CD4-positive, alpha-beta T cell treated with Interleukin-15 for 4 hours (primary cell): ENCODE data around the gene RPTOR.

Source experiments
- DNase-seq: peaks from one replicate; pipeline ENCODE4 v3.0.0-alpha.2; 2020; ENCODE audit warnings: low spot score

RPTOR gene

DNA sequence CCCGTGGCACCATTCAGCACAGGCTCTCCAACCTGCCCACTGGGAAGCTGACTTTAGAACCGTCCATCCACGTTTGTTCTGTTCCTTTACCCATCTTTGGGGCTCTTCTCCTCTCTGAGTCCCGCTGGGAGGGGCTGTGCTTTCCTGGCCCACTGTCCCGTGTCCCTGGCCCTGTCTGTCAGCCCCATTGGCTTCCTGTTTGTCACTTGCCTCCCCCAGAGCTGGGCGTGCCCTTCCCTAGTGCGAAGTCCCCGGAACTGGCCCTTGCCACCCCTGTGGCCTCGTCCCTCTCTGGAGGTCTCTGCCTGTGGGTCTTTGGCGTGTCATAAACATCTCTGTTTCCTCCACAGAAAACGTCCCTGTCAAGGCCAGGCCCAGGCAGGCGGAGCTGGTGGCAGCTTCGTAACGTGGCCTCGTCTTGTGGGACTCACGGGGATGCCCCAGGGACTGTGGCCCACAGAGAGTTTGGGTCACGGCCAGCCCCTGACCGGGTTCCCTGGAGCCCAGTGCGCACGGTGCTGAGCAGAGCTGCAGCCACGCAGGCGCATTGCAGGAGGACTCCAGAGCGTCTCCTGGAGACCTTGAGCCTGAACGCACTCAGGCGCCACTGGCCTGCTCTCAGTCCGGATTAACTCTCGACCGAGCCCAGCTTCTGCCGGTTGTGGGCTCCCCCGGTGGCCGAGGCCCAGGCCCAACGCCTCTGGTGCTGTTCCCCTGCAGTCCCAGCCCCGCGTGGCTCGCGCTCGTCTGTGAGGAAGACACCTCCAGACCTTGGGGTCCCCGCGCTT, 454.3 kb downstream of the RPTOR start:
- no peak for DNase-seq

DNA sequence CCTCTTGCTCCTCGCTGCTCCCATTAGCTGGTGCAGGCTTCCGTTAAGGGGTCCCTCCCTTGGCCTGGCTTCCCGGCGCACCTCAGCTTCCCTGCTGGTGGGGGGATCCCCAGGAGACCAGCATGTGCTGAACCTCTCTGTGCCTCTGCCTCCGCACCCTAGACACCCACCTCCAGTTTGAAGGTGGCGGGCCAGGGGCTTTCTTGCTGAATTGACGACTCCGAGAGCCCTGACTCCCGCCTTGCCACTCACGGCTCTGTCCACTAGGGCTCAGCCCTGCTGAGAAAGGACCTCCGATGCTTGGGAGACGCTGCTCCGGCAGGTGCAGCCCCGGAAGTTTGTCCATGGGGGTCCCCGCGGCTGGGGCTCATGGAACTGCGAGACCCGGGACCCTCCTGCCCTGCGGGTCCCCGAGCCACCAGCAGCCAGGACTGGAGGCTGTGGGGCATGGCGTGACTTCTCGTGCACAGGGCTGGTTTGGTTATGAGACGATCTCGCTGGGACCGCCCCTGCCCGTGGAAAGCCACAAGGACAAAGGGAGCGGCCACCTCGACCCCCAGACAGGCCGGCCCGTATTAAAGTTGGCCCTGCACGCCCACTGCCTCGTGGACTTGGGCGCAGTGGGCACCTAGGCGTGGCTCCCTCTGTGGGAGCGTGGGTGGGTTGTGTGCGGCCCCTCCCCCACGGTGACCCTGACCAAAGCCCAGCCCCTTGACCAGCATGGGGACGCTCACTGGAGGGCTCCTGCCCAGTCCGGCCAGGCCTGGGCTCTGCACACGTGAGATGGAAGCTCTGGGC, 455.1 kb downstream of the RPTOR start:
- no peak for DNase-seq

DNA sequence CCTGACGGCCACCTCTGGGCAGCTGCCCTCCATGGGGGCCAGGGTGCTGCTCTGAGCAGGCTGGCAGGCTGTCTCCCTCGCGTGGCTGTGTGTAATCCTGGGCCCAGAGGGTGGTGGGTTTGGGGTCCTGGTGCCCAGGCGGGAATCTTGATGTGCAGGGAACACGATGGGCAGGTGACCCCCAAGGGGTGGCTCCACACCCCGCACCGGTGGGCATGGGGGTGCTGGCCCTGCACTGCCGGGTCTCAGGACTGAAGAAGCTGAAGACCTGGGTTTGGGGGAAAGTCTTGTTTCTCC, 455.6 kb downstream of the RPTOR start:
- no peak for DNase-seq

DNA sequence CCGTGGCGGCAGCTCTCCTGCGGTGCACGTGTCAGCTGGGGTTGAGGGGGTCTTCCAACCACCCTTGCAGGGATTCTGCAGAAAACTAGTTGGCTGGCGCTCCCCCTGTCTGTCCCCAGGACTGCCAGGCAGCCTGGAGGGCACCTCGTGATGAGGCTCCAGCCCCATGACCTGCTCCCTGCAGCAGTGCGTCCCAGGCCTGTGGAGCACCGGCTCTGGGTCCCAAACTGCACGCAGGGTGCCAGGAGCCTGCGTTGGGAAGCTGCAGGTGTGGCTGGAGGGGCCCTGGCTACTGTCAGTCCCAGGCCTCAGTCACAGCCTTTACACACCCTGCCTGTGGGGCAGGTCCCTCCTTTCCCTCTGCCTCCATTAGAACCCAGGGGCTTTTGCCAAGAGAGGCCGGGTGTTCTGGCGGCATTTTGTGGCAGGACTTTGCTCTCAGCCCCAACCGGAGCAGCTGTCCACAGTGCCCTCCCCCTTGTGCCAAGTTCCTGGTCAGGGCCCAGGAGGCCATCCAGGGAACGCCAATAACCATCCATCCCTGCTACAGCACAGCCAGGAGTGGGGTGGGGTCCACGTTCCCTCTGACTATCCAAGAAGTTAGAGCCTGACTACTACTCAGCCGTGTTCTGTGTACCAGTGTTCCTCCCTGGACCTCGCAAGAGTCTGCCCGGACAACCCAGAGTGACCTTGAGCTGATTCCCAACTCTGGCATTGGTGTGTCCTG, 456.2 kb downstream of the RPTOR start:
- DNase-seq: no peak

DNA sequence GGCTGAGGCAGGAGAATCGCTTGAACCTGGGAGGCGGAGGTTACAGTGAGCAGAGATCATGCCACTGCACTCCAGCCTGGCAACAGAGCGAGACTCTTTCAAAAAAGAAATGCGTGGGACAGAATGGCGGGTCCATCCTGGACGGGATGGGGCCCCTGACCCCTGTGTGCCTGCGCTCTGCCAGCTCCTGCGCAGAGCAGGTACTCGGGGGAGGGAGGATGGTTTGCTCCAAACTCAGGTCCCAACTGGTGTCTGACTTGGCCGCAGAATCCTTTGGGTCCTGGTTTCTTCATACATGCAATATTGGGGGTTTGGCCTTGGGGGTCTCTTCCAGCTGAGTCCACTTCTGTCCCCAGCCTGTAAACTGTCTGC, 457.4 kb downstream of the RPTOR start:
- no peak for DNase-seq

DNA sequence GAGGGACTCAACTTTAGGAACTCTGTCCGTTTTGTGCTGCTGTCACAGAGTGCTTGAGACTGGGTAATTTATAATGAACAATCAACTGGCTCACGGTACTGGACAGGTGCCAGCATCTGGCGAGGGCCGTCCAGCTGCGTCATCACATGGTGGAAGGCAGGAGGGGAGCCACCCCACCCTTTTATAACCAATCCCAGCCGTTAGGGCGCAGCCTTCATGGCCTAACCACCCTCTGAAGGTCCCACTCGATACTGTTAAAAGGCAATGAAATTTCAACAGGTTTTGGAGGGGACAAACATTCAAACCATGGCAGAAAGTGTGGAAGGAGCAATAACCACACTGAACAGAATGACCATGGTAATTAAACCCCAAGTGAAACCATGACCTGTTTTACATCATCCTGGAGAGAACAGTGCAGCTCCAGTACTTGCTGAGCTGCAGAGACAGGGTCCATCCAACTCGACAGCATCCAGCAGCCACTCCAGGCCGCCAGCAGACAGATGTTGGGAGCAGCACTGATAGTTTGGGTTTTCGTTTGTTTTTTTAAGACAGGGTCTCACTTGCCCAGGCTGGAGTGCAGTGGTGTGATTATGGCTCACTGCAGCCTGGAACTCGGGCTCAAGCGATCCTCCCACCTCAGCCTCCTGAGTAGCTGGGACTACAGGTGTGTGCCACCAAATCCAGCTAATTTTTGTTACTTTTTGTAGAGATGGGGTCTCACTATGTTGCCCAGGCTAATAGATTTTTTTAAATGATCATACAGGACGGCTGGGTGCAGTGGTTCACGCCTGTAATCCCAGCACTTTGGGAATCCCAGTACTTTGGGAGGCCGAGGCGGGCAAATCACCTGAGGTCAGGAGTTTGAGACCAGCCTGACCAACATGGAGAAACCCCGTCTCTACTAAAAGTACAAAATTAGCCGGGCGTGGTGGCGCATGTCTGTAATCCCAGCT, 458.0 kb downstream of the RPTOR start:
- DNase-seq: no peak

DNA sequence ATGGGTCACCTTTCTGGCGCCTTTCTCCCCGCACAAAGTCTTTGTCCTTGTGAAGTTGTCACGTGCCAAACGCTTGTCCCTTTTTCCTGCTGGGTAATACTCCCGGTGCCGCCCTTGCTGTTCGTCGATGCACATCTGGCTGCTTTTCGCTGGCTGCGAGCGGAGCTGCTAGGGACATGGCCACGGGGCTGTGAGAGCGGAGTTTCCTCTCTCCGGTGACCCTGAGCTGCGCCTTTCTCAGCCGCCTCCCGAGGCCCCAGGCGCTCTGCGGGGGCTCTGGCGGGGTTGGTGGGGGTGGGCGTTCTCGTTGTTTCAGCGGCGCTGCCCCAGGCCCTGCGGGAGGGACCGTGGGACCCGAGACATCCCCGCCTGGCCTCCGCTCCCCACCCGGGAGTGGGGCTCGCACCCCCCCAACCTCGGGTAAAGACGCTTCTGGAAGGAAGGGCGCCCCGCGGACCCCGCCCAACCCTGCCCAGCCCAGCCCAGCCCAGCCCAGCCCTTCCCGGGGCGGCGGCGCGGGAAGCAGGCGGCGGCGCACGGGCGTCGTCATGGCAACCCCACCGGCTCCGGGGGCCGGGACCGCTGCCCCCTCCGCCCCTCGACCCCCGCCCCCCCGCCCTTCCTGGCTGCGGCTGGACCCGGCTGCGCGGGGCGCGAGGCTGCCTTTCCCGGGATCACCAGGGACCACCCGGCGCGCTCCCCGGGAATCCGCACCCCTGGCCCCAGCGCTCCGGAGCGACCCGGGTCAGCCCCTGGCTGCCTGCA, 459.3 kb downstream of the RPTOR start:
- DNase-seq: no peak

DNA sequence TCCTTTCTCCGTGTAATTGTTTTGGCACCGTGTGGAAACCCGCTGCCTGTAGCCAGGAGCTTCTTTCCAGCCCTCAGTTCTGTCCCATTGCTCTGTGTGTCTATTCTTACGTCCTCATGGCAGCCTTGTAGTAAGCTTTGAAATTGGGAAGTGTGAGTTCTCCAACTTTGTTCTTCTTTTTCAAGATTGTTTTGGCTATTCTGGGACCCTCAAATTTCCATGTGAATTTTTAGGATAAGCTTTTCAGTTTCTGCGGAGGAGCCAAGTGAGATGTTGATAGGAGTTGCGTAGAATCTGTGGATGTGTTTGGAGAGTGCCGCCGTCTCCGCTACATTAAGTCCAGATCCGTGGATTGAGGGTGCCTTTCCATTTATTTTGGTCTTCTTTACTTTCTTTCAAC, 462.3 kb downstream of the RPTOR start:
- DNase-seq: no peak

DNA sequence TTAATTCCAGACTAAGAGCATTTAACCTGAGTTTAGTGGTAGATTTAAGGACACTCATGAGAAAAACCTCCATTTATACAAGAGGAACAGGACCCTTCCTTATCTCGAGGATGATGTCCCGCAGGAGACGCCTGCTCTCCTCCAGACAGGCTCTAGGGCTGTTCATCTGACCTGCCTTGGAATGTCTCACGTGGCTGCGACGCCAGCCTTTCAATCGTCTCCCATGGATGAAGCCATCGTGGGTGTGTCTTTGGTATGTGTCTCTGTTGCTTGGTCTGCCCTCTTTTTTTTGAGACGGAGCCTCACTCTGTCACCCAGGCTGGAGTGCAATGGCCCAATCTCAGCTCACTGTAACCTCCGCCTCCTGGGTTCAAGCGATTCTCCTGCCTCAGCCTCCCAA, 463.5 kb downstream of the RPTOR start:
- no peak for DNase-seq

DNA sequence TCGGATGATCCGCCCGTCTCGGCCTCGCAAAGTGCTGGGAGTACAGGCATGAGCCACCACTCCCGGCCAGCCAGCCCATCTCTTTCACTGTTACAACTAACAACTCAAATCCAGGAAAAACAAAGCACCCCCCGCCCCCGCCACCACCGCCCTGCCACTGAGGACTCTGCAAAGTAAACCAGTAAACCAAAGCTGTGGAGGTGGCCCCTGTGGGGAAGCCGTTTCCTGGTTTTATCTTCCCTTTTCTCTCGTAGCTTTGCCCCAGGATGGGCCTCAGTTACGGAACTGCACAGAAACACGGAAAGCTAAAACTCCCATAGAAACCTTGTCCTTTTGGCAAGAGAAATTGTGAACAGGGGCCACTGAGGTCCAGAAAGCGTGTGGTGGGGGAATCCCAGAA, 464.5 kb downstream of the RPTOR start:
- DNase-seq: no peak

DNA sequence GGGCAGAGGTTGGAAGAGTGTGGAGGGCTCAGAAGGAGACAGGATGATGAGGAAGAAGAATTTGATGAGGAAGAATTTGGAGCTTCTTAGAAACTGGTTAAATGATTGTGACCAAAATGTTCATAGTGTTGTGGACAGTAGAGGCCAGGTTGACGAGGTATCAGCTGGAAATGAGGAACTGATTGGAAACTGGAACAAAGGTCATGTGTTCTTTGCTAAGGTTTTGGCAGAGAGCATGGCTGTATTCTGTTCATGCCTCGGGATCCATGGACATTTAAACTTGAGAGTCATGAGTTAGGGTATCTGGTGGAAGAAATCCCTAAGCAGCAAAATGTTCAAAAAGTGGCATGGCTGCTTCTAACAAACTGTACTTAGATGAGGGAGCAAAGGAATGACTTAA, 466.3 kb downstream of the RPTOR start:
- DNase-seq: no peak

DNA sequence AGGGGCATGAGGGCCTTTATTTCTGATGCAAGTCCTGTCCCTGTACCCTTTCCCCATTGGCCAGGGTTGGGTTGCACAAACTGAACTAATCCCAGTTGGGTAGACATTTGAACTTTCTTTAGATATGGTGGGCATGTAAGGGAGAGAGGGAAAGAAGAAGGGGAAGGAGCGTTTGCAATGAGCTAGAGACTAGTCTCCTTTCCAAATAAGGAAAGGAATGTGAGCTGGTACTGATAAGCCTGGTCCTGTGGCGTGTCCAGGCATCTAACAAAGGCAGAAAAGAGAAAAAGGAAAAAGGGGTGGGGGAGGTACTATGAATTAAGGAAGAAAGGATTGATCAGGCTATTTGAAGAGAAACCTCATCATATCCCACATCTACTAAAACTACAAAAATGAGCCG, 467.3 kb downstream of the RPTOR start:
- DNase-seq: no peak

DNA sequence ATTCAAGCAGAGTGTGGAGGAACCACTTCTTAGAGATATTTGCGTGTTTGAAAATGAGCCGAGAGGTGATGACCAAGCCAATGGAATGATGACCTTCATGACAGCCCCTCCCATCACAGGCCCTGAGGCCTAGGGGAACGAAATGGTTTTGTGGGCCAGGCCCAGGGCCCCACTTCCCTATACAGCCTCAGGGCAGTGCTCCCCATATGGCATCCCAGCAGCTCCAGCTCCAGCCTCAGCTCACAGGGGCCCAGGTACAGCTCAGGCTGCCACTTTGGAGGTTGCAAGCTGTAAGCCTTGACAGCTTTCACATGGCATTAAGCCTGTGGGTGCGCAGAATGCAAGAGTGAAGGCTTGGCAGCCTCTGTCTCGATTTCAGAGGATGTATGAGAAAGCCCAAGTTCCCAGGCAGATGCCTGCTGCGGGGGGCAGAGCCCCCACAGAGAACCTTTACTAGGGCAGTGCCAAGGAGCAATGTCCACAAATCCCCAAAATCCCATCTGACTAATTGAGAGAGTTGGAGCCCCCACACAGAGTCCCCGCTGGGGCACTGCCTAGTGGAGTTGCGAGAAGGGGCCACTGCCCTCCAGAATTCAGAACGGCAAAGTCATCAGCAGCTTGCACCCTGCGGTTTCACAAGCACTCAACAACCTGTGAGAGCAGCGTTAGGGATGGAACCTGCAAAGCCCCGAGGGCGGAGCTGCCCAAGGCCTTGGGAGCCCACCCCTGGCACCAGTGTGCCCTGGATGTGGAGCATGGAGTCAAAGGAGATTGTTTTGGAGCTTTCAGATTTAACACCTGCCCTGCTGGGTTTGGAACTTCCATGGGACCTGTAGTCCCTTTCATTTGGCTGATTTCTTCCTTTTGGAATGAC, 468.2 kb downstream of the RPTOR start:
- no peak for DNase-seq

DNA sequence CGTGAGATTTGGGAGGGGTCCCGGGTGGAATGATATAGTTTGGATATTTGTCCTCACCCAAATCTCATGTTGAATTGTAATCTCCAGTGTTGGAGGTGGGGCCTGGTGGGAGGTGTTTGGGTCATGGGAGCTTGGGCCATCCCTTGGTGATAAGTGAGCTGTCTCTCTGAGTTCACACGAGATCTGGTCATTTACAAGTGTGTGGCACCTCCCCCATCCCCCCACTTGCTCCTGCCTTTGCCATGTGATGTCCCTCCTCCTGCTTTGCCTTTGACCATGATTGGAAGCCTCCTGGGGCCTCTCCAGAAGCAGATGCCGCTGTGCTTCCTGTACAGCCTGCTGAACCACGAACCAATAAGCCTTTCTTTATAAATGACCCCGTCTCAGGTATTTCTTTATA, 469.0 kb downstream of the RPTOR start:
- DNase-seq: no peak

DNA sequence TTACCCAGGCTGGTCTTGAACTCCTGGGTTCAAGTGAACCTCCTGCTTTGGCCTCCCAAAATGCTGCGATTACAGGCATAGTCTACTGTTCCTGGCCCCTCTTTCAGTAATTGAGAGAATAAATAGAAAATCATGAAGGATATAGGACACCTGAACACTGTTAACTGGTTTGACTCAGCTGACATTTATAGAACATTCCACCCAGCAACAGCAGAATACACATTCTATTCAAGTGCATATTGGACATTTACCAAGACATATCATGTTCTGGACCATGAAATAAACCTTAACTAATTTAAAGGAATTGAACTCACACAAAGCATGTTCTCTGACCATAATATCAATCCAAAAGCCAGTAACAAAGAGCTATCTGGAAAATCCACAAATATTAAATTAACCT, 470.5 kb downstream of the RPTOR start:
- no peak for DNase-seq
